ENCODE data around the gene TRIM71.
A peak's percentile ranks its signal among the peaks of the same experiment; 100 is the strongest.
"Not testable (repeated sequence)": the region's sequence is repeated elsewhere in the genome, so short reads cannot be mapped to it uniquely, and the experiment has no call there.

The TRIM71 gene

DNA sequence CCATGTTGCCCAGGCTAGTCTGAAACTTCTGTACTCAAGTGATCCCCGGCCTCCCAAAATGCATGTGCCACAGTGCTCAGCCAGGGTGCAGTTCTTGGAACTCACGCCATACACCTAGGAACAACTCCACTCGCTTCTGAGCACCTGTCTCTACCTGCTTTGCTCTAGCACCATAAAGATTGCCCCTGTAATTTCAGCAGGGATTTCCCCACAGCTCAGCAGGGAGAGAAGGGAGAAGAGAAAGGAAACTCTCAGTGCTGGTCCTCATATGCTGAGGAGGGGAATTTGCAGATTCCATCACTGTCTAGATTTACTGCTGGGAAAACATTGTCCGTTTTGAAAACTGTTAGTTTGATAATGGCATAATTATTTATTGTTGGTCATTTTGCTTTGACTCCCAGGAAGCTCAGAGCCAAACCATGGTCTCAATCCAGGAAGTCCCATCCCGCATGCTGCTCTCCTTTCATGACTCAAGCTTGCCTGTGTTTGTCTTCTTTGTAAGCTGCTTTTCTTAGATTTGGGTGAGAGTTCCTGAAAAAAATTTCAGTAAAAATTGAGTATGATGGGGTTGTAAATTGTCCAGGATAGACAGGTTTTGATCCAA lies 24.2 kb downstream of the TRIM71 start:
- DNase-seq = no peak
- intact Hi-C loops (cut with DNase I) = no loop called here

DNA sequence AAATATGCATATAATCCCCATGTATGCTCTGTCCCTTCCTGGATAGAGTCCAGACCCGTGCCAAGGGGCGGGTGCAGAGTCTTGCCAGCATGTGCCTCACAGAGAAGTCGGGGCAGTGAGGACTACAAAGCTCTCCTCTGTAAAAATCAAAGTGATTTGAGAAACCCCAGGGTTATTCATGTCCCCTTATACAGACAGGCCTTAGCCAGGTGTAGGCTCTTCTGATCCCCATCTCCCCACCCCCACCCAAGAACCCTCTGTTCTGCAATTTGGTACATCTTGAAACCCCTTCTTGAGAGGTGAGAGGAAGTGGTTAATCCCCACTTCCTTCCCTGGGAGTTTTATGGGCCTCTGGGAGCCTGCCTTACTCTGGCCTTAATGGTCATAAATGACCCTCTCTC lies 24.7 kb downstream of the TRIM71 start:
- intact Hi-C loops (cut with DNase I) = no loop called here

DNA sequence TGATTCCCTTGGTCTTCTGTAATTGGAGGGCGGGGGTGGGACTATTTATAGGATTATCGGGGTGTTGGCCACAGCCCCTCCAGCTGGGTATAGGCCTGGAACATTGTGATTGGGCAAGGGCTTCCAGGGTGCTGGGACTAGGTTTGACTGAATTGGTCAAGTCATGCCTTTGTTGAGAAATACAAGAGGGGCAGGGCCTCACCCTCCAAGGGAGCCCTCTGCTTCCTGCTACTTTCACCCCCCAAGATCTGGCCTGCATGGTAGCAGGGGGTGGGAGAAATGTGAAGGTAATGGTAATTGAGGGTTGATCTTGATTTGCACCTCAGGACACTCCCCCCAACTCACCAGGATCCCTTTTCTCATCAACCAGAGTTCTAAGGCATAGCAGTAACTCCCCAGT lies 25.2 kb downstream of the TRIM71 start:
- no peak for DNase-seq
- intact Hi-C loops (cut with DNase I) = no loop called here

More for the DNA sequence above, 24.7 kb downstream of the TRIM71 start:
- DNase-seq = no peak

DNA sequence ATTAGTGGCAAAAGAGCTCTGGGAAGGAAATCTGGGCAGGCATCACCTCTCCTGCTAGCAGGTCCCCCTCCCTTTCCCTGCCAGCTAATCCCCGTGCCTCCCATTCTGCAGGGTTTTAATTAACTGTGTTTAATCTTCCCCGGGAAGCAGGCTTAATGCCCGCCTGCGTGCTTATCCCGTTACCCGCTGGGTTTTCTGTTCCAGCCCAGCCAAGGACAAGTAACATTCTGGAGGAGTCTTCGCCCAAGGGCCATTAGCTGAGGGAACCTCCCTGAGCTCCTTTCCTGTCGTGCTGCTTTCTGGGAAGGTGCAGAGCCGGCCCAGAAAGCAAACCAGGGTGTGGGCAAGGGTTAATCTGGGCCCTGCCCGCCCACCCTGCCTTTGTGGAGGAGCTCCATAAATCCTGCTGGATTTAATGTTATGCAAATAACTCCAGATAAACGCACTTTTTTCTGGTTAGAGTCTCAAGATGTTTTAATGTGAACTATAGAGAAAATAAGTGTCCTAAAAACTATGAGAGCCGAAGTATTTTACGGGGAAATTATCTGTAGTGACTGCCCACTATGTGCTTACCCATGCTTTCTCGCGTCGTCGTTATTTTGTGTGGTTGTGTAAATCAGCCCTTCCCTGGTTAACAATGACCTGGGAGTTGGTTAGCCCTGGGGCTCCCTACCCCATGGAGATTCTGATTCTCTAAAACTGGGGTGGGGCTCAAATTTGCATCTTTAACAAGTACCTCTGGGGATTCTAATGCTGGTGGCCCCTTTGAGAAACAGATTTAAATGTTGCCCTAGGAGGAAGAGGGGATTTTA lies 25.9 kb downstream of the TRIM71 start:
- intact Hi-C loops (cut with DNase I) = no loop called here
- DNase-seq = no peak

DNA sequence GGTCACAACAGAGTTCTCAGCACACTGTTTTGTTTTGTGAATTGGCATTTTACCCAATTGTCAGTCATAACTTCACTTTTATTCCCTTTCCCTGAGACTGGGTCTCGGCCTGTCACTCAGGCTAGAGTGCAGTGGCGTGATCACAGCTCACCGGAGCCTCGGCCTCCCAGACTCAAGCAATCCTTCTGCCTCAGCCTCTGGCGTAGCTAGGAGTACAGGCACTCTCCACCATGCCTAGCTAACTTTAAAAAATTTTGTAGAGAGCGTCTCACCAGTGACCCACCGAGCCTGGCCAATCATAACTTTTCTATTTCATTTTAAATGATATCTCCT lies 26.5 kb downstream of the TRIM71 start:
- intact Hi-C loops (cut with DNase I) = no loop called here

DNA sequence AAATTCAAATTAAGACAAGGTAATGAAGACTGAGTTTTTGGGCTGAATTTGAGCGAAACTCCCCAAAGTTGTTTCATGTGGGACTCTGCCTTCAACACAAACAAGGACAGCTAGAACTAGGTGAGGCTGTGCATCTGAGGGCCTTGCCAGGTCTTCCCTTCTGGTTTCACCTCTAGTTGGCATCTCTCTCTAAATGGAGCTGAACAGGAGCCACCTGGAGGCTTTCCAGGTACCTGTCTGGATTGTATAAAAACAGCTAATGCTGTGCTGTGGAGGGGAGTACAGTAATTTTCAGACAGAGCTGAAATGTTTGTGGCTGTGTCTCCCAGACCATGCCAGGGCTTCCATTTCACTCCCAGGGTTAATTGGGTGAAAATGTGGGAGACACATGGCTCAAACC lies 27.1 kb downstream of the TRIM71 start:
- intact Hi-C loops (cut with DNase I) = no loop called here

More for the DNA sequence above, 26.5 kb downstream of the TRIM71 start:
- DNase-seq = no peak

DNA sequence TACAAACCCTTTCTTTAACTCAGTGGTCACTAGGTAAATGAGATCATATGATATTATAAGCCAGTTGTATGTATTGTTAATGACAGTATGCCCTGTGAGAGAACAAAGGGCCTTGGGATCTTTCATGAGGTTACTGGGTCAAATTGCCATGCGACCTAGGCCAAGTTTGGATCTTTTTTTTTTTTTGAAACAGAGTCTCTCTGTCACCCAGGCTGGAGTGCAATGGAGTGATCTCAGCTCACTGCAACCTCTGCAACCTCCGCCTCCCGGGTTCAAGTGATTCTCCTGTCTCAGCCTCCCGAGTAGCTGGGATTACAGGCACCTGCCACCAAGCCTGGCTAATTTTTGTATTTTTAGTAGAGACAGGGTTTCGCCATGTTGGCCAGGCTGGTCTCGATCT lies 27.7 kb downstream of the TRIM71 start:
- intact Hi-C loops (cut with DNase I); DNase-seq: not testable (repeated sequence)

More for the DNA sequence above, 27.1 kb downstream of the TRIM71 start:
- DNase-seq = no peak

DNA sequence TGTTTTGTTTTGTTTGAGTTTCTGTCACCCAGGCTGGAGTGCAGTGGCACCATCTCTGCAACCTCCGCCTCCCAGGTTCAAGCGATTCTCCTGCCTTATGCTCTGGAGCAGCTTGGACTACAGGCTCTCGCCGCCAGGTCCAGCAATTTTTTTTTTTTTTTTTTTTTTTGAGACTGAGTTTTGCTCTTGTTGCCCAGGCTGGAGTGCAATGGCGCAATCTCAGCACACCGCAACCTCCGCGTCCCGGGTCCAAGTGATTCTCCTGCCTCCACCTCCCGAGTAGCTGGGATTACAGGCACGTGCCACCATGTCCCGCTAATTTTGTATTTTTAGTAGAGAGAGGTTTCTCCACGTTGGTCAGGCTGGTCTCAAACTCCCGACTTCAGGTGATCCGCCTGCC lies 29.2 kb downstream of the TRIM71 start:
- intact Hi-C loops (cut with DNase I); DNase-seq: not testable (repeated sequence)

DNA sequence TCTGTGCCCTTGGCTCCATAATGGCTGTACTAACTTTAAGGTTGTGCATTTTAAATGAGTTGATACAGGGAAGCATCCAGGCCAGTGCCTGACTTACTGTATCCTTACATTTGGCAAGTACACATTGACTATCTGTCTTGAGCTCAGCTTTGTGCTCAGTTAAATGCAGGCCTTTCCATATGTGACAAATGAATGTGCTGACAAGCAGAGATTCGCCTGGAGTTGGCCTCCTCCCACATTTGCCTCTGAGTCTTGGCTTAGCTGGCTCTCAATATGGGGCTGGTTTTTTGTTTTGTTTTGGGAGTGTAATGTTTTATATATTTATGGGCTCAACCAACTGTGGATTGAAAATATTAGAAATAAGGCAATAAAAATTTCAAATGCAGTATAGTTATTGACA lies 29.7 kb downstream of the TRIM71 start:
- DNase-seq = no peak
- intact Hi-C loops (cut with DNase I) = no loop called here

DNA sequence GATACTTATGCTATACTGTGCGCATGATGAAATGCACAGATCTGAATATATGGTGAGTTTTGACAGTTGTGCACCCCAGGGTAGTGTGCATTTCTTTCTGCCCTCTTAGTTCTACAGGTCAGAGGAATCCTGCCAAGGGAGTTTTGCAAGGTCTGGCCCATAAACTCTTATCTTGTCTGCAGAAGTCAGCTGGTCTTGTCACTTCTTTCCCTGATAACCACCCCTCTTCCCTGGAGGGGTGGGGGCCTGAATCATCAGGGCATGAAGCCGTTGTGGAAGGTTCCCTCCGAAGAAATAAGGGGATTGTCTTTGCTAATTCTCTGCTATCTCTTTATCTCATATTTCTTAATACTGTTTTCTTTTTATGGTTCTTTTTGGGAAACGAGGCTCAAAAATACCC lies 30.4 kb downstream of the TRIM71 start:
- DNase-seq = no peak
- intact Hi-C loops (cut with DNase I) = no loop called here

DNA sequence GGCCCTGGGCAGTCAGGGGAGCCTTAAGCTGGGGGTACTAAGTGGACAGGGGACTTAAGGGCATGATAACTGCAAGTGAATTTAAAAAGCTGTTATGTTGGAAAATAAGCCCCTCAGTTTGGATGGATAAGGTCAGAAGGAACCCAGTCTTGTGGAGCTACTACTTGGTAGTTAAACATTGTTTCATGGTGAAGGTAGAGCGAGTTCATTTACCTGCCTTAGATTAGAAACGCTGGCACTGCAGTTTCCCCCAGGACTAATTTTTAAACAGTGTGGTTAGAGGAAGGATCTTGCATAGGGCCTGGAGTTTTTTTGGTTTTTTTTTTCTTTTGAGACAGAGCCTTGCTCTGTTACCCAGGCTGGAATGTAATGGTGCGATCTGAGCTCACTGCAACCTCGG lies 31.2 kb downstream of the TRIM71 start:
- no peak for DNase-seq
- intact Hi-C loops (cut with DNase I) = no loop called here

DNA sequence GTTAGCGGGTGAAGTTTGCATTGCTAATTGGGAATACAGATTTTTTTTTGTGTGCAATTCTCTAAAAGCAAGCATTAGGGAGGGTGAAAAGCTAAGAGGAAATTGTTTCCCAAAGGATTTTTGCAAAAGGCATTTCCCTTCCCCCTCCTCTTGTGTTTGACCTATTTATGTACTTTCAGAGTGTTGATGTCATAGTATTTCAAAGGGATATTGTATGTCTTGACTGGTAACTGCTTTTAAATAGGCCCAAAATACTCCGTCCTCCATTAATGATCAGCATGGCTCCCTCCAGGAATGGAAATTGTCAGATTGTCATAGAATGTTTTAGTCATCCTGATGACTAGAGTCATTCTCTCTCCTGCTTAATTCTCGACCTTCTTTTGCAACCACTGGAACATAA lies 32.4 kb downstream of the TRIM71 start:
- DNase-seq = no peak
- intact Hi-C loops (cut with DNase I) = no loop called here

DNA sequence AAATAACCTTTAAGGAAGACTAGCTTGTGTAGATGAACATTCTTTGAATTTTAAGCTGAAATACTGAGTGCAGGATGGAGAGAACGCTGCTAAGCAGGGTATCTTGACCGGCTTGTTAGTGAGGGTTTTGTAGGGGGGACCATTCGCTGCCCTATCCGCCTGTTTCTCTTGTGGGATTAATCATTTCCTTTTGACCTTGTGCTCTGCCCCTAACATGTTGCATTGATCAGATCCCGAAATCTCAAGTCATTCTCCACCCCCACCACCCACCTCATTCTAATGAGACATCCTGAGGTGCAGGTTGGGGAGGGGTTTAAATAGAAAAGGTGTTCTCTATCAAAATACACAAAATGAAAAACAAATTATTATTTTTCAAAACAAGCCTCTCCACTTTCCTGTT lies 32.8 kb downstream of the TRIM71 start:
- no peak for DNase-seq
- intact Hi-C loops (cut with DNase I) = no loop called here

DNA sequence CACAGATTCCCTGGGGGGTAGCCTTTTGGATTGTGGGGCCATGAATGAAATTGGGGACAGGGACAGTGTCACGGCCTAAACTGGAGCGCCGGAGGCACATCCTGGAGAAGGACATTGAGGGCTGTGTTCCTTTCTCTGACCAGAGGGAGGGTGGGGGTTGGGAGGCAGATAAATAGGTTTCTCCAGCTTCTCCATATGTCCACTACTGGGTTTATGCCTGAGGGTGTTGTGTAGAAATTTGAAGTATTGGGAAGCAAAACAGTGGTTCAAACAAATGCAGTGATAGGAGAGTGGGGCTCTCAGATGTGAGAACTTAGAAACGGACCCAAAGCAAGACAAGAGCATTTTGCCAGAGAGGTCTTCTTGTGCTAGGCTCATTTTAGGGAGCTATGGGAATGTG lies 34.3 kb downstream of the TRIM71 start:
- no peak for DNase-seq
- intact Hi-C loops (cut with DNase I) = no loop called here

DNA sequence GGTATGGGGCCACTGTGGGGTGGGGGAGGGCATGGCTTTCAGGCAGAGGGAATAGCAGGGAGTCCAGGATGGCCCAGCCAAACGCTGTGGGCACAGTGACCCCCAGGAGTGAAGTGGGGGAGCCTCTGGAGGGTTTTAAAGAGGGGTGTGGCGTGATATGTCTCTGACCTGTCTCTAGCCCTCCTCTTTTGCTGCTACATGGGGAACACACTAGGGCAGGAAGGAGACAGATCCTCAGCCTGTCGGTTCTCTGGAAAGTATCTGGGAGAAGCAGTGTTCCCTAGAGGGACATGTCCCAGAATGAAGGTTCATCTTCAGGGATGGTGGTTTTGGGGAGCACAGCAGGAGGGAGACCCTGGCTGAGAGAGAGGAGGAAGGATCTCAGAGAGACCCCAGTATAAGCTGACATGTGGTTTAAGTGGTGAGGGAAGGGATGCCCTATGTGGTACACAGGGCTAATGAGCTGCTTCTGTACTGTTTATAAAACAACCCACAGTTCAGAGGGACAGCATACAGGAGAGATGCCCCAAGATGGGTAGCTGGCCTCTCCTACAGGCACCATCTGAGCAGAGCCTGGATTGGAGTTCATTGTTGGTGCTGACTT lies 37.7 kb downstream of the TRIM71 start:
- intact Hi-C loops (cut with DNase I) = no loop called here
- DNase-seq = no peak

DNA sequence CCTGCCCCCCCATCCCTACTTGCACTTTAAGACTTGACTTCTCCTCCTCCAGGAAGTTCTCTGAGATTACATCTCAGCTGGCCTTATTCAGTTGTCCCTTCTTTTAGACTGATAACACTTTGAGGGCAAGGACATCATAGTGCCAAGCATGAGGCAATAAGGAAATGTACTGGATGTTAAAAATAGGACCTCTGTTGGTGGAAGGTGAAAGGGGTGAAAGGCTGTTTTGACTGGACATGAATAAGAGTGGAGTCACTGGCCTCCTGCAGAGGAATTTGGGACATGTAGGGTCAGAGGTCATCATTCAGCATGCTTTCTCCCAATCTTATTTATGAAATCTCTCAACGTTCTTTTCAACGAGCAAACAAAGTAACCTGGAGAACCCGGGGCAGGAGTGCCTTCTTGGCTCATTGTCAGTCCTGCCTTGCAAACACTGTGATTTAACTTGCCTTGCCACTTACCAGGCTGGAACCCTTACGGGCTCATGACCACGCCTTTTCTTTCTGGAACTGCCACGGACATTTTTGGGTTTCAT lies 38.6 kb downstream of the TRIM71 start:
- no peak for DNase-seq
- intact Hi-C loops (cut with DNase I) = no loop called here

DNA sequence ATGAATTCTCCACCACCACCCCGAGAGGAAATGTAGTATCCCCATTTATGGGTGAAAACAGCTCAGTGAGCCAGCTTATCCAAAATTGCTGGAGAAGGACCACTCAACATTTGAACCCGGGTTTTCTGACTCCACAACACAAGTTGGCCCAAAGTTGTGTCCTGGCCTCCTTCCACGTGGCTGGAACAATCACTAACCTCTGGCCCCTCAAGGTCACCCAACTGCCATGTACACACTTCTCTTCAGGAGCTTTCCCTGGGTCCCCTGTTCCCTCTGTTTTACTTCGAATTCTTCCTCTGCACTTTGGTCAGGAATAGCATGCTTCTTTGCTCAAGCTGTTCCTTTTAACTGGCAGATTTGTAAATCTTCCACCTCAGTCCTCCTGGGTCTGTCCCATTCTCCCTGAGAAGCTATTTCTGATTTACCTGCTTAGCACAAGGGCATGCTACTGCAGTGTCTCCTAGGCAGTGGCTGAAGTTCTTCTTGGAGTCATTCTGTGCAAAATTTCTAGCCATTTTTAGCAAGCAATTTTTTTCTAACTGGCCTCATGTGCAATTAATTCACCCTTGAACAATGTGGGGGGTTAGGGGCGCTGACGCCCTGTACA lies 39.2 kb downstream of the TRIM71 start:
- intact Hi-C loops (cut with DNase I) = no loop called here
- DNase-seq = no peak

DNA sequence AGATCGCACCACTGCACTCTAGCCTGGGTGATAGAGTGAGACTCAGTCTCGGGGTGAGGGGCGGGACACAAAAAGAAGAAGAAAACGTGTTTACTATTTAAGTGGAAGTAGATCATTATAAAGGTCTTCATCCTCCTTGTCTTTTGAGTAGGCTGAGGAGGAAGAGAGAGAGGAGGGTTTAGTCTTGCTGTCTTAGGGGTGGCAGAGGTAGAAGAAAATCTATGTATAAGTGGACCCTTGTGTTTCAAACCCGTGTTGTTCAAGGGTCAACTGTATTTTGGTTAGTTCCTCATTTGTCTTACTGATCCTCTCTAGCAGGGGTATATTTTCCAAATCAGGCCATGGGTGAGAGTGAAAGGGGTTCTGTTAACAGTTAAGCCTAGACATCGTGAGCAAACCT lies 40.1 kb downstream of the TRIM71 start:
- no peak for DNase-seq
- intact Hi-C loops (cut with DNase I) = no loop called here

DNA sequence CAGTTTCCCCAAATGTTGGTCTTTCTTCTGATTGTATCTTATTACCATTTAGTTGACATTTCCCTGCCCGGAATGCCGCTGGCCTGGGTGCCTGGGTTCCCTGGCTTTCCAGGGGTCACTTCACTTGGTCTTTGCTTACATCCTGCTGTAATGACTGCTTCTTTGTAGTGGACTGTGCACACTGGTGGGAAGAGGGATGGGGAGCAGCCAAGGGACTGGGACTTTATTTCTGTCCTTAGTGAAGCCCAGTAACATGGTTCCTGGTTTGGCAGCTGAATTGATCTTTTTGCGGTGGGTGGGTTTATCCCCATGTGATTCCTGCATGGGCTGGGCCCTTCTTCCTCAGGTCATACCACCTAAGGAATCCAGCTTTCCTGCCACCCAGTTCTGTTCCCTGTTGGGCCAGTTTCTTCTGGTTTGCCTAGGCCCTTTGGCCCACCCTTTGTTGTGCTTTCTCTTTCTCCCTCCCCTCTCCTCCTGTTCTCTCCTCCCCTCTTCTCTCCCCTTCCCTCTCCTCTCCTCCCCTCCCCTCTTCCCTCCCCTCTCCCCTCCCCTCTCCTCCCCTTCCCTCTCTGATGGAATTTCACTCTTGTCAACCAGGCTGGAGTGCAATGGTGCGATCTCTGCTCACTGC lies 41.9 kb downstream of the TRIM71 start:
- intact Hi-C loops (cut with DNase I) = no loop called here
- peak in 1 of 10 donors; percentile 11 for DNase-seq

DNA sequence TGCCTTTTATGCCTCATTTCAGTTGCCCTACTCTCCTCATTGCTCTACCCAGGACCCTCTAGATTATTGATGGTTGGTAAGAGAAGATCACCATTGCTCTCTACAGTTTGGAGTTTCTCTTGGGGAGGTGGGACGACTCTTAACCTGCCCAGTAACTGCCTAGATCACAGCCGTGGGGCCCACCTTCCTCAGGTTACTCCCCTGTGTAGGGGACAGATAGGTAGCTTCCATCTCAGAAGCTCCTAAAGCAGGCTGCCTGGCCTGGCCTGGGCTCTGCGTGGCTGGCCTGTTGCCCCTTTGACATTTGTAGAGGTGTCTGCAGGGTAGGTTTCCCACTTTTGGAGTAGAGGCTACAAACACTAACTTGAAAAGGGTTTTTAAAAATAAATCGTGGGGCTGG lies 42.7 kb downstream of the TRIM71 start:
- DNase-seq = no peak
- intact Hi-C loops (cut with DNase I) = no loop called here

DNA sequence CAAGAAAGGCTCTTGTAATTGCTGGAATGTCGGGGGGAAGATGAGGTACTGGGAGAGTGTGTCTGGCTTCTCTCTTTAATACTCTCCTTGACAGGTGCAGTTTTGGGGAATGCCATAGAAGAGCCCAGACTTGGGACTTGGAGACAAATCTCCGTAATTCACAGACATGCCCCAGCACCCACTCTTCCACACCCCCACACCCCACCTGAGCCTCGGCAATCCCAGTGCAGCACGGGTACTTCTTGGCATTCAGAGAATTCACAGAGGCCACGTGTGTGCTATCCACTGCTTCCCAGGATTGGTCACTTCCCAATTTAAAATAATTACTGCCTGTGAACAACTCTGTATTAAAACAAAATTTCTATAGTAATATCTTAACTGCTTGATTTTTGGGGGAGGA lies 43.9 kb downstream of the TRIM71 start:
- peak in 1 of 10 donors; percentile 28 for DNase-seq
- intact Hi-C loops (cut with DNase I) = no loop called here
